ENCODE results near the gene PLAAT2. TPM values are rescaled to one million over a fixed set of nuclear protein-coding genes. Genes with fewer than 3 reads are reported as not detected.

Gene PLAAT2
- total and polyA plus RNA-seq, 2 of the 13 experiments (the other 11 are each of a cell fraction or from before 2014, with no cell fraction given), result 0.22 TPM; not detected in 1

GRCh38 chr11:63552921-63553320, 10.3 kb downstream of the PLAAT2 start:
- H3K4me3 ChIP-seq (replicated peaks in 1 of 3; ENCODE audit: insufficient read depth in 1 of 3, low read depth in 2 of 3, low read length in 3 of 3), result no peak overlapping the region
- no peaks in the 10 kb centered on the region for H3K9me3 ChIP-seq (ENCODE audit: low read length)
- H3K4me1 ChIP-seq (ENCODE audit: insufficient read depth, low read length), result no peaks in the 10 kb centered on the region
- H3K9ac ChIP-seq (ENCODE audit: insufficient read depth, low read depth, low read length), result no peak overlapping the region
- no TSS peak for BruUV-seq (replicated peaks)
- H3K79me2 ChIP-seq (ENCODE audit: insufficient read depth, low read length), result no peaks in the 10 kb centered on the region
- H3K36me3 ChIP-seq (replicated peaks in 1 of 2; ENCODE audit: control insufficient read depth in 1 of 2, insufficient read depth in 2 of 2, low read length in 2 of 2), result no peaks in the 10 kb centered on the region
- DNase-seq (ENCODE audit: low spot score) (no peak), ATAC-seq (no peak), FAIRE-seq (no peak)
- H3K4me2 ChIP-seq (ENCODE audit: low read depth, low read length), result no peak overlapping the region
- POLR2A ChIA-PET, result no interaction called here
- no peak overlapping the region for H3K27ac ChIP-seq (ENCODE audit: extremely low read length, insufficient read depth, low read length)
- 40% methylated on average over 7 of the region's 7 CpGs for WGBS (ENCODE audit: low lambda C conversion rate)
- TF ChIP-seq ZNF557 (CRISPR knock-in tag; IDR thresholded peaks at IDR 0.05) (no peak), ZNF605 (CRISPR knock-in tag; IDR thresholded peaks at IDR 0.05) (no peak), MXI1 (IDR thresholded peaks at IDR 0.05; ENCODE audit: borderline replicate concordance, low read depth, low read length) (no peak), PBX2 (CRISPR knock-in tag; IDR thresholded peaks at IDR 0.05) (no peak), GATAD2A (CRISPR knock-in tag; IDR thresholded peaks at IDR 0.05) (no peak), SMARCE1 (IDR thresholded peaks at IDR 0.05; ENCODE audit: borderline replicate concordance) (no peak), ZMAT3 (CRISPR knock-in tag; conservative IDR thresholded peaks at IDR 0.05) (no peak), ZNF317 (CRISPR knock-in tag; IDR thresholded peaks at IDR 0.05) (no peak), SSRP1 (CRISPR knock-in tag; IDR thresholded peaks at IDR 0.05) (no peak), THYN1 (CRISPR knock-in tag; IDR thresholded peaks at IDR 0.05; ENCODE audit: borderline replicate concordance, low read depth) (no peak), KIAA2018 (CRISPR knock-in tag; IDR thresholded peaks at IDR 0.05; ENCODE audit: borderline replicate concordance) (no peak), ZNF776 (CRISPR knock-in tag; IDR thresholded peaks at IDR 0.05) (no peak), ZNF598 (CRISPR knock-in tag; IDR thresholded peaks at IDR 0.05; ENCODE audit: borderline replicate concordance) (no peak)
- in situ Hi-C loops (cut with HindIII; ENCODE audit: extremely low pct_ligation_motif_present, low pct_unique_long_range_greater_than_20kb), result no loop called here
- H2AFZ ChIP-seq (ENCODE audit: low read length), result no peak overlapping the region
- intact Hi-C loops (cut with micrococcal nuclease; ENCODE audit: unreplicated experiment), result no loop called here
- H4K20me1 ChIP-seq (ENCODE audit: insufficient read depth, low read length), result no peaks in the 10 kb centered on the region
- CTCF ChIA-PET (ENCODE audit: low intra/inter-chr PET ratio, low total read pairs), result no interaction called here
- peaks cover 1 to 7% of the 10 kb centered on the region in 2 experiments; a peak in 3 of 5 replicates for H3K27me3 ChIP-seq (ENCODE audit: control insufficient read depth in 1 of 2, insufficient read depth in 2 of 2, low read length in 2 of 2)
